HepG2 (cell line): ENCODE results near the gene CD7. TPM values are rescaled to one million over a fixed set of nuclear protein-coding genes. Genes with fewer than 3 reads are reported as not detected.

Source experiments
- KDM6A ChIP-seq: IDR thresholded peaks from 2 replicates; pipeline ENCODE4 v1.6.1; 2016; ENCODE audit warnings: low read depth
- MZF1 ChIP-seq: sonication (generic); formaldehyde crosslinking; IDR thresholded peaks from 2 replicates; pipeline ENCODE4 v1.8.1; 2023; ENCODE audit warnings: mild to moderate bottlenecking, missing genetic modification reagents, borderline replicate concordance
- NR2F2 ChIP-seq: IDR thresholded peaks from 2 replicates; pipeline ENCODE4 v1.6.1; 2012; ENCODE audit warnings: low read depth, inconsistent platforms, borderline replicate concordance
- REL ChIP-seq: sonication (generic); formaldehyde crosslinking; conservative IDR thresholded peaks from 2 replicates; pipeline ENCODE4 v1.8.0; 2022; ENCODE audit warnings: mild to moderate bottlenecking, missing genetic modification reagents, moderate library complexity
- REXO4 ChIP-seq: sonication (generic); formaldehyde crosslinking; IDR thresholded peaks from 2 replicates; pipeline ENCODE4 v1.8.0; 2022; ENCODE audit warnings: missing genetic modification reagents, mild to moderate bottlenecking, borderline replicate concordance
- TOPORS ChIP-seq: sonication (generic); formaldehyde crosslinking; IDR thresholded peaks from 2 replicates; pipeline ENCODE4 v1.8.0; 2023; ENCODE audit warnings: mild to moderate bottlenecking, missing genetic modification reagents
- ZNF3 ChIP-seq: IDR thresholded peaks from 2 replicates; pipeline ENCODE4 v1.7.0; 2017; ENCODE audit warnings: inconsistent platforms
- ZNF34 ChIP-seq: sonication (generic); formaldehyde crosslinking; IDR thresholded peaks from 2 replicates; pipeline ENCODE4 v1.4.0; 2020; ENCODE audit warnings: mild to moderate bottlenecking, missing genetic modification reagents, borderline replicate concordance
- ZNF354B ChIP-seq: sonication (generic); formaldehyde crosslinking; IDR thresholded peaks from 2 replicates; pipeline ENCODE4 v1.8.0; 2022; ENCODE audit warnings: mild to moderate bottlenecking, missing genetic modification reagents
- ZNF567 ChIP-seq: sonication (generic); formaldehyde crosslinking; IDR thresholded peaks from 2 replicates; pipeline ENCODE4 v1.8.1; 2023; ENCODE audit warnings: mild to moderate bottlenecking, missing genetic modification reagents, borderline replicate concordance
- polyA plus RNA-seq, 8 experiments: library from polyadenylated mRNA; depleted of rRNA in 3 of 8; stranded (reverse) in 7 of 8; unstranded in 1 of 8; fragments of >200 nt; fragmentation: Illumina TruSeq in 4 of 8; extraction: Trizol in 4 of 8; gene quantifications; 2 replicates each; pipeline versions ENCODE4 v1.2.1 to v1.2.3, GENCODE V29; 2011 to 2016; ENCODE audit warnings: low read depth in 4 of 8, missing spikeins in 1 of 8, mixed read lengths in 1 of 8; ENCODE audit not compliant: insufficient read depth in 1 of 8
- total RNA-seq, 5 experiments: library from RNA; depleted of rRNA; stranded (reverse); fragments of >200 nt; fragmentation: Illumina TruSeq; extraction: Trizol; gene quantifications; 2 replicates each; pipeline ENCODE4 v1.2.3, GENCODE V29; 2016; ENCODE audit warnings: low read depth in 1 of 5
- TF ChIP-seq, protein P1 (sequence below): sonication (generic); formaldehyde crosslinking; IDR thresholded peaks from 2 replicates; pipeline ENCODE4 v1.4.0; 2020; ENCODE audit warnings: missing genetic modification reagents
- TF ChIP-seq, protein P2 (sequence below): sonication (generic); formaldehyde crosslinking; IDR thresholded peaks from 2 replicates; pipeline ENCODE4 v1.4.0; 2020; ENCODE audit warnings: missing genetic modification reagents, mild to moderate bottlenecking, borderline replicate concordance
- TF ChIP-seq, protein P3 (sequence below), 2 experiments: sonication (generic) in 1 of 2; formaldehyde crosslinking in 1 of 2; IDR thresholded peaks; 2 replicates each; pipeline versions ENCODE4 v1.4.0 to v1.6.1; 2018 to 2020; ENCODE audit warnings: missing genetic modification reagents in 2 of 2, borderline replicate concordance in 1 of 2, low read depth in 1 of 2, mild to moderate bottlenecking in 1 of 2, missing biosample characterization in 1 of 2
- TF ChIP-seq, protein P4 (sequence below): IDR thresholded peaks from 2 replicates; pipeline ENCODE4 v1.6.1; 2016; ENCODE audit warnings: missing compliant biosample characterization, missing genetic modification reagents, borderline replicate concordance
- TF ChIP-seq, protein P5 (sequence below): sonication (generic); formaldehyde crosslinking; IDR thresholded peaks from 2 replicates; pipeline ENCODE4 v1.4.0; 2020; ENCODE audit warnings: missing genetic modification reagents

Gene CD7
- total and polyA plus RNA-seq, 2 of the 13 experiments (the other 11 are each of a cell fraction or from before 2014, with no cell fraction given) = 67.6 to 76.4 TPM

DNA sequence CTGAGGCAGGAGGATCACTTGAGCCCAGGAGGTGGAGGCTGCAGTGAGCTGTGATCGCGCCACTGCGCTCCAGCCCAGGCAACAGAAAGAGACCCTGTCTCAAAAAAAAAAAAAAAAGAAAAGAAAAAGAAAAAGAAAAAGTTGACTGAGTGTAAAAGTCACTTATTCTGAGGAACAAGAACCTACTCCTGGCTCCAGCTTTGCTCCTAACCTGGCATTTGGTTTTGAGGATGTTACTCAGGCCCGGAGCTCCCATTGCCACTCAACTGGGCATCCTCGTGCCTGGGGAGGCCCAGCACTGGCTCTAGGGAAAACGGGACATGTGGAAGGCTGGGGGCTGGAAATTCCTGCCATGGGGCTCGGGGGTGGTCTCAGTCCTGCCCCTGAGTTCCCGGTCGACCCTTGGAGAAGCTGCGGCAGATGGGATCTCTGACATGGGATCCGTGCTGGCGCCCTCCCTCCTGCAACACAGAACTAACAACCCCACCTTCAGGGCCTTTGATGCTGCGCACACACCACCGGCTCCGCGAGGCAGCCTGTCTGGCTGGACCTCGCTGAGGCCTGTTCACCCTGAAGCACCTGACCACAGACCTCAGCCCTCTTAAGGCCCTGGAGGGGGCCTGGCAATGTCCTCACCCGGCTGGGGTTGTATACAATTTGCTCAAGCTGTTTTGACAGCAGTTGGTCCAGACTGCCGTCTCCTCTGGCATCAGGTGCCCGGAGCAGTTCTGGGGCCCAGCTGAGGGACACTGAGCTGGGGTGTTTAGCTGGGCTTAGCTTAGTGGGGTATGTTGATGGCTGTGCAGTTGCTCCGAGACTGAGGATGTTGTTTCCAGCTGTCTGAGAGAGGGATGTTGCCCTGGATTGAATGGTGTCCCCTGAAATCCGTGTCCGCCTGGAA, 12.3 kb downstream of the CD7 start (continued):
- TF ChIP-seq, protein P1, sequence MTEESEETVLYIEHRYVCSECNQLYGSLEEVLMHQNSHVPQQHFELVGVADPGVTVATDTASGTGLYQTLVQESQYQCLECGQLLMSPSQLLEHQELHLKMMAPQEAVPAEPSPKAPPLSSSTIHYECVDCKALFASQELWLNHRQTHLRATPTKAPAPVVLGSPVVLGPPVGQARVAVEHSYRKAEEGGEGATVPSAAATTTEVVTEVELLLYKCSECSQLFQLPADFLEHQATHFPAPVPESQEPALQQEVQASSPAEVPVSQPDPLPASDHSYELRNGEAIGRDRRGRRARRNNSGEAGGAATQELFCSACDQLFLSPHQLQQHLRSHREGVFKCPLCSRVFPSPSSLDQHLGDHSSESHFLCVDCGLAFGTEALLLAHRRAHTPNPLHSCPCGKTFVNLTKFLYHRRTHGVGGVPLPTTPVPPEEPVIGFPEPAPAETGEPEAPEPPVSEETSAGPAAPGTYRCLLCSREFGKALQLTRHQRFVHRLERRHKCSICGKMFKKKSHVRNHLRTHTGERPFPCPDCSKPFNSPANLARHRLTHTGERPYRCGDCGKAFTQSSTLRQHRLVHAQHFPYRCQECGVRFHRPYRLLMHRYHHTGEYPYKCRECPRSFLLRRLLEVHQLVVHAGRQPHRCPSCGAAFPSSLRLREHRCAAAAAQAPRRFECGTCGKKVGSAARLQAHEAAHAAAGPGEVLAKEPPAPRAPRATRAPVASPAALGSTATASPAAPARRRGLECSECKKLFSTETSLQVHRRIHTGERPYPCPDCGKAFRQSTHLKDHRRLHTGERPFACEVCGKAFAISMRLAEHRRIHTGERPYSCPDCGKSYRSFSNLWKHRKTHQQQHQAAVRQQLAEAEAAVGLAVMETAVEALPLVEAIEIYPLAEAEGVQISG (CRISPR knock-in tag) = peak; percentile 69
- no peak for TF ChIP-seq REXO4
- TF ChIP-seq ZNF3 = no peak
- no peak for TF ChIP-seq KDM6A (CRISPR knock-in tag)
- TF ChIP-seq REL = peak; percentile 73; the same call in 1 of the 2 replicates
- TF ChIP-seq, protein P2, sequence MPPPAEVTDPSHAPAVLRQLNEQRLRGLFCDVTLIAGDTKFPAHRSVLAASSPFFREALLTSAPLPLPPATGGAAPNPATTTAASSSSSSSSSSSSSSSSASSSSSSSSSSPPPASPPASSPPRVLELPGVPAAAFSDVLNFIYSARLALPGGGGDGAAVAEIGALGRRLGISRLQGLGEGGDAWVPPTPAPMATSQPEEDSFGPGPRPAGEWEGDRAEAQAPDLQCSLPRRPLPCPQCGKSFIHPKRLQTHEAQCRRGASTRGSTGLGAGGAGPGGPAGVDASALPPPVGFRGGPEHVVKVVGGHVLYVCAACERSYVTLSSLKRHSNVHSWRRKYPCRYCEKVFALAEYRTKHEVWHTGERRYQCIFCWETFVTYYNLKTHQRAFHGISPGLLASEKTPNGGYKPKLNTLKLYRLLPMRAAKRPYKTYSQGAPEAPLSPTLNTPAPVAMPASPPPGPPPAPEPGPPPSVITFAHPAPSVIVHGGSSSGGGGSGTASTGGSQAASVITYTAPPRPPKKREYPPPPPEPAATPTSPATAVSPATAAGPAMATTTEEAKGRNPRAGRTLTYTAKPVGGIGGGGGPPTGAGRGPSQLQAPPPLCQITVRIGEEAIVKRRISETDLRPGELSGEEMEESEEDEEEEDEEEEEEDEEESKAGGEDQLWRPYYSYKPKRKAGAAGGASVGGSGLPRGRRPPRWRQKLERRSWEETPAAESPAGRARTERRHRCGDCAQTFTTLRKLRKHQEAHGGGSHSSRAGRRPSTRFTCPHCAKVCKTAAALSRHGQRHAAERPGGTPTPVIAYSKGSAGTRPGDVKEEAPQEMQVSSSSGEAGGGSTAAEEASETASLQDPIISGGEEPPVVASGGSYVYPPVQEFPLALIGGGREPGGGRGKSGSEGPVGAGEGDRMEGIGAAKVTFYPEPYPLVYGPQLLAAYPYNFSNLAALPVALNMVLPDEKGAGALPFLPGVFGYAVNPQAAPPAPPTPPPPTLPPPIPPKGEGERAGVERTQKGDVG (CRISPR knock-in tag) = 0 out of 2 replicates have a peak, but pooled peaks have one; percentile 26
- TF ChIP-seq TOPORS = no peak
- no peak for TF ChIP-seq MZF1 (CRISPR knock-in tag)
- TF ChIP-seq, protein P3, sequence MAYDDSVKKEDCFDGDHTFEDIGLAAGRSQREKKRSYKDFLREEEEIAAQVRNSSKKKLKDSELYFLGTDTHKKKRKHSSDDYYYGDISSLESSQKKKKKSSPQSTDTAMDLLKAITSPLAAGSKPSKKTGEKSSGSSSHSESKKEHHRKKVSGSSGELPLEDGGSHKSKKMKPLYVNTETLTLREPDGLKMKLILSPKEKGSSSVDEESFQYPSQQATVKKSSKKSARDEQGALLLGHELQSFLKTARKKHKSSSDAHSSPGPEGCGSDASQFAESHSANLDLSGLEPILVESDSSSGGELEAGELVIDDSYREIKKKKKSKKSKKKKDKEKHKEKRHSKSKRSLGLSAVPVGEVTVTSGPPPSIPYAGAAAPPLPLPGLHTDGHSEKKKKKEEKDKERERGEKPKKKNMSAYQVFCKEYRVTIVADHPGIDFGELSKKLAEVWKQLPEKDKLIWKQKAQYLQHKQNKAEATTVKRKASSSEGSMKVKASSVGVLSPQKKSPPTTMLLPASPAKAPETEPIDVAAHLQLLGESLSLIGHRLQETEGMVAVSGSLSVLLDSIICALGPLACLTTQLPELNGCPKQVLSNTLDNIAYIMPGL (CRISPR knock-in tag; IDR thresholded peaks at IDR 0.05; ENCODE audit: borderline replicate concordance in 1 of 2, low read depth in 1 of 2) = no peak
- no peak for TF ChIP-seq ZNF34 (CRISPR knock-in tag)
- no peak for TF ChIP-seq NR2F2
- no peak for TF ChIP-seq ZNF567
- TF ChIP-seq, protein P4, sequence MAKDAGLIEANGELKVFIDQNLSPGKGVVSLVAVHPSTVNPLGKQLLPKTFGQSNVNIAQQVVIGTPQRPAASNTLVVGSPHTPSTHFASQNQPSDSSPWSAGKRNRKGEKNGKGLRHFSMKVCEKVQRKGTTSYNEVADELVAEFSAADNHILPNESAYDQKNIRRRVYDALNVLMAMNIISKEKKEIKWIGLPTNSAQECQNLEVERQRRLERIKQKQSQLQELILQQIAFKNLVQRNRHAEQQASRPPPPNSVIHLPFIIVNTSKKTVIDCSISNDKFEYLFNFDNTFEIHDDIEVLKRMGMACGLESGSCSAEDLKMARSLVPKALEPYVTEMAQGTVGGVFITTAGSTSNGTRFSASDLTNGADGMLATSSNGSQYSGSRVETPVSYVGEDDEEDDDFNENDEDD (CRISPR knock-in tag) = no peak; the same call in 1 of the 2 replicates
- no peak for TF ChIP-seq ZNF354B (CRISPR knock-in tag)
- TF ChIP-seq, protein P5, sequence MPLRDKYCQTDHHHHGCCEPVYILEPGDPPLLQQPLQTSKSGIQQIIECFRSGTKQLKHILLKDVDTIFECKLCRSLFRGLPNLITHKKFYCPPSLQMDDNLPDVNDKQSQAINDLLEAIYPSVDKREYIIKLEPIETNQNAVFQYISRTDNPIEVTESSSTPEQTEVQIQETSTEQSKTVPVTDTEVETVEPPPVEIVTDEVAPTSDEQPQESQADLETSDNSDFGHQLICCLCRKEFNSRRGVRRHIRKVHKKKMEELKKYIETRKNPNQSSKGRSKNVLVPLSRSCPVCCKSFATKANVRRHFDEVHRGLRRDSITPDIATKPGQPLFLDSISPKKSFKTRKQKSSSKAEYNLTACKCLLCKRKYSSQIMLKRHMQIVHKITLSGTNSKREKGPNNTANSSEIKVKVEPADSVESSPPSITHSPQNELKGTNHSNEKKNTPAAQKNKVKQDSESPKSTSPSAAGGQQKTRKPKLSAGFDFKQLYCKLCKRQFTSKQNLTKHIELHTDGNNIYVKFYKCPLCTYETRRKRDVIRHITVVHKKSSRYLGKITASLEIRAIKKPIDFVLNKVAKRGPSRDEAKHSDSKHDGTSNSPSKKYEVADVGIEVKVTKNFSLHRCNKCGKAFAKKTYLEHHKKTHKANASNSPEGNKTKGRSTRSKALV (CRISPR knock-in tag) = peak; percentile 92
